B cell (primary cell): Measurements from ENCODE around the gene DDAH2. TPM values are rescaled to one million over a fixed set of nuclear protein-coding genes. Genes with fewer than 3 reads are reported as not detected.

Source experiments
- ATAC-seq: fragments of 200-7000 bp; cut with Tn5 transposase; one replicate; pipeline ENCODE4 v1.10.0; 2021; ENCODE audit warnings: low read depth, mild to moderate bottlenecking, moderate number of reproducible peaks, moderate library complexity
- CTCF ChIA-PET: fragments of 350-600 bp; sonication (Branson Sonifier 250); formaldehyde crosslinking; loops from one replicate; lab custom pipeline; 2021; ENCODE audit warnings: antibody characterized with exemption, inconsistent platforms; lab: Charles Lee
- POLR2A ChIA-PET: fragments of 350-600 bp; sonication (Branson Sonifier 250); formaldehyde crosslinking; loops from one replicate; lab custom pipeline; 2021; ENCODE audit warnings: antibody characterized with exemption; lab: Charles Lee
- DNase-seq: peaks from one replicate; pipeline ENCODE4 v3.0.0; 2013
- H2AFZ ChIP-seq: 2 replicates; pipeline ENCODE4 v1.6.1; 2012; ENCODE audit warnings: mild to moderate bottlenecking, low read depth, low read length; ENCODE audit not compliant: insufficient read depth, poor library complexity, severe bottlenecking
- H3K27ac ChIP-seq, 2 donors: 1 replicate in 1 of 2; 2 replicates in 1 of 2; pipeline ENCODE4 v1.5.1; 2012 to 2013; ENCODE audit warnings: low read length in 2 of 2, mild to moderate bottlenecking in 2 of 2, moderate library complexity in 1 of 2
- H3K27me3 ChIP-seq, 4 experiments: fragments of 200-600 bp in 1 of 4; sonication (generic) in 1 of 4; replicated peaks in 1 of 4; 1 replicate in 2 of 4; 2 replicates in 2 of 4; pipeline versions ENCODE4 v1.6.1 to v1.7.0; 2013 to 2016; ENCODE audit warnings: low read length in 3 of 4, mild to moderate bottlenecking in 2 of 4, mixed read lengths in 1 of 4, moderate library complexity in 1 of 4; ENCODE audit not compliant: insufficient read depth in 4 of 4, control insufficient read depth in 3 of 4; ENCODE audit errors: control extremely low read depth in 1 of 4
- H3K36me3 ChIP-seq, 2 experiments: replicated peaks in 1 of 2; 1 replicate in 1 of 2; 2 replicates in 1 of 2; pipeline versions ENCODE4 v1.6.1 to v1.7.1; 2013; ENCODE audit warnings: low read length in 1 of 2; ENCODE audit not compliant: insufficient read depth in 2 of 2, control insufficient read depth in 1 of 2; ENCODE audit errors: control extremely low read depth in 1 of 2, extremely low read depth in 1 of 2
- H3K4me1 ChIP-seq, 2 donors: fragments of 200-600 bp in 1 of 2; sonication (generic) in 1 of 2; 1 replicate in 1 of 2; 2 replicates in 1 of 2; pipeline versions ENCODE4 v1.5.1 to v1.6.1; 2013 to 2017; ENCODE audit warnings: low read length in 2 of 2; ENCODE audit not compliant: control insufficient read depth in 2 of 2, insufficient read depth in 2 of 2
- H3K4me2 ChIP-seq: replicated peaks from 2 replicates; pipeline ENCODE3; 2012; ENCODE audit warnings: mild to moderate bottlenecking, low read depth, low read length; ENCODE audit not compliant: poor library complexity, severe bottlenecking
- H3K4me3 ChIP-seq, 5 experiments: fragments of 200-600 bp in 1 of 5; sonication (generic) in 1 of 5; 1 replicate in 3 of 5; 2 replicates in 2 of 5; pipeline versions ENCODE4 v1.5.1 to v1.7.0; 2011 to 2016; ENCODE audit warnings: low read length in 4 of 5, mild to moderate bottlenecking in 4 of 5, low read depth in 2 of 5, control low read depth in 1 of 5, moderate library complexity in 1 of 5; ENCODE audit not compliant: insufficient read depth in 1 of 5; ENCODE audit errors: control extremely low read depth in 1 of 5, extremely low read depth in 1 of 5
- H3K79me2 ChIP-seq: fragments of 200-600 bp; sonication (generic); one replicate; pipeline ENCODE4 v1.6.0; 2016; ENCODE audit warnings: low read length; ENCODE audit not compliant: control insufficient read depth, insufficient read depth
- H3K9ac ChIP-seq: fragments of 200-600 bp; sonication (generic); 2 replicates; pipeline ENCODE4 v1.6.1; 2017; ENCODE audit warnings: mild to moderate bottlenecking, low read length, moderate library complexity
- H3K9me3 ChIP-seq, 3 donors: one replicate each; pipeline versions ENCODE4 v1.6.1 to v1.7.1; 2013; ENCODE audit warnings: low read length in 2 of 3; ENCODE audit not compliant: control insufficient read depth in 2 of 3, insufficient read depth in 1 of 3; ENCODE audit errors: control extremely low read depth in 1 of 3
- H4K20me1 ChIP-seq: 2 replicates; pipeline ENCODE4 v1.6.0; 2012; ENCODE audit warnings: mild to moderate bottlenecking, low read length; ENCODE audit not compliant: insufficient read depth, control insufficient read depth, poor library complexity, severe bottlenecking
- H3K27ac Mint-ChIP-seq: one replicate; pipeline ENCODE4 v1.8.0; 2021; ENCODE audit warnings: mixed read lengths
- H3K27me3 Mint-ChIP-seq: one replicate; pipeline ENCODE4 v1.8.0; 2021; ENCODE audit warnings: mixed read lengths
- H3K4me1 Mint-ChIP-seq: one replicate; pipeline ENCODE4 v1.8.0; 2021; ENCODE audit warnings: mixed read lengths
- H3K4me3 Mint-ChIP-seq: one replicate; pipeline ENCODE4 v1.8.0; 2021; ENCODE audit warnings: mixed read lengths
- H3K9me3 Mint-ChIP-seq: one replicate; pipeline ENCODE4 v1.8.0; 2022; ENCODE audit warnings: mixed read lengths; ENCODE audit not compliant: insufficient read depth
- CTCF ChIP-seq: fragments of 200-600 bp; IDR thresholded peaks from one replicate; pipeline ENCODE4 v1.8.0; 2022; ENCODE audit warnings: antibody characterized with exemption, mild to moderate bottlenecking
- EZH2 ChIP-seq: IDR thresholded peaks from 2 replicates; pipeline ENCODE4 v1.6.1; 2012; ENCODE audit warnings: borderline replicate concordance, low read depth, mild to moderate bottlenecking, moderate library complexity, low read length; ENCODE audit not compliant: insufficient read depth, poor library complexity, severe bottlenecking
- WGBS: methylation state at CpG from one replicate; pipeline ENCODE4 v1.1.5; 2013; ENCODE audit warnings: missing lambda C conversion rate; ENCODE audit not compliant: insufficient coverage; 5-methylcytosine and 5-hydroxymethylcytosine counted together
- intact Hi-C: fragments of 100-400 bp; cut with micrococcal nuclease; formaldehyde crosslinking; loops from one replicate; pipeline ENCODE4 v1.10.0; 2022
- polyA plus RNA-seq: library from polyadenylated mRNA; depleted of rRNA; stranded (reverse); fragments of >200 nt; gene quantifications from 2 replicates; pipeline ENCODE4 v1.2.3, GENCODE V29; 2012
- total RNA-seq, 2 donors: library from RNA; stranded (reverse); fragments of 120-200 nt in 1 of 2; gene quantifications; 1 replicate in 1 of 2; 2 replicates in 1 of 2; pipeline versions ENCODE4 v1.2.3 to v1.2.4, GENCODE V29; 2013 to 2022

Gene DDAH2
- total and polyA plus RNA-seq, 2 donors (not counting 1 experiment from before 2014, with no cell fraction given): 59.2 to 87.2 TPM

- ATAC-seq (peak; percentile 82), DNase-seq (peak; percentile 96)
- Histone ChIP-seq H3K79me2 (peaks cover 41% of the 10 kb centered on the region), H3K27ac (peak within 1 kb of the TSS; percentile 81 to 96), H3K36me3 (peaks cover 0 to 4% of the 10 kb centered on the region in 2 experiments), H3K27me3 (no peaks in the 10 kb centered on the region), H3K4me1 (peaks cover 39 to 42% of the 10 kb centered on the region in 2 donors), H2AFZ (peak within 1 kb of the TSS; percentile 90), H3K9ac (peak within 1 kb of the TSS; percentile 76), H3K4me3 (peak within 1 kb of the TSS; percentile 71 to 90 (median 81)), H4K20me1 (no peaks in the 10 kb centered on the region), H3K9me3 (no peaks in the 10 kb centered on the region), H3K4me2 (peak within 1 kb of the TSS; percentile 100)
- Mint-ChIP-seq H3K4me1 (peaks cover 60% of the 10 kb centered on the region), H3K9me3 (no peaks in the 10 kb centered on the region), H3K4me3 (peak within 1 kb of the TSS; percentile 100), H3K27me3 (no peaks in the 10 kb centered on the region), H3K27ac (peak within 1 kb of the TSS; percentile 91)
- 0% methylated on average over 45 of the region's 58 CpGs for WGBS
- intact Hi-C loops: loop anchor here (1.0 to 10.0 kb wide), 11 partner anchors 37 to 455 kb away; partner anchors contain the start of genes BAG6, CSNK2B, DDX39B and DXO
- ChIA-PET POLR2A (interaction anchor here (0.5 to 2.9 kb wide), 14 partner anchors 10 to 1021 kb away, joined by 3 to 20 read pairs (median 5); partner anchors contain the start of genes ABHD16A, BAG6, DDAH2 and HSPA1A), CTCF (interaction anchor here (1.0 to 7.8 kb wide), 16 partner anchors 11 to 189 kb away, joined by 3 to 90 read pairs (median 4); partner anchors contain the start of genes DDAH2, LSM2, LY6G5C and NEU1)
- no peak for TF ChIP-seq EZH2
- no peak for TF ChIP-seq CTCF
Observed at GRCh38 chr6:31739639-31740396, 10.7 kb upstream of the DDAH2 start, which contains the start of gene MSH5. Gene MSH5 (plus strand): TSS chr6:31740005. CDS start chr6:31740467, 462 bp downstream.
